HG03095 (cell line): ENCODE data around the gene MIS18A.

Experiments
- ATAC-seq: cut with Tn5 transposase; IDR thresholded peaks from one replicate; pipeline ENCODE4 v1.9.1; 2021; ENCODE audit warnings: moderate library complexity; ENCODE audit not compliant: unreplicated experiment

MIS18A gene

GRCh38 chr21:32256873-32257620 lies 21.8 kb downstream of the MIS18A start:
- no peak for ATAC-seq

GRCh38 chr21:32256251-32256650 lies 22.6 kb downstream of the MIS18A start:
- no peak for ATAC-seq

GRCh38 chr21:32253215-32253641 lies 25.6 kb downstream of the MIS18A start:
- ATAC-seq = no peak

- ATAC-seq = no peak
These were observed 26.7 kb downstream of the MIS18A start for GRCh38 chr21:32252136-32252535.

- ATAC-seq = no peak
These were observed 29.2 kb downstream of the MIS18A start for GRCh38 chr21:32249511-32250280.

- ATAC-seq = no peak
These were observed 30.0 kb downstream of the MIS18A start for GRCh38 chr21:32248571-32249461.

GRCh38 chr21:32246571-32247140 lies 32.2 kb downstream of the MIS18A start:
- no peak for ATAC-seq

- ATAC-seq = no peak
These were observed 32.9 kb downstream of the MIS18A start for GRCh38 chr21:32245971-32246370.

GRCh38 chr21:32240851-32241687 lies 37.8 kb downstream of the MIS18A start:
- ATAC-seq = peak; percentile 69

- no peak for ATAC-seq
These were observed 39.3 kb downstream of the MIS18A start for GRCh38 chr21:32239551-32239950.

- ATAC-seq = no peak
These were observed 40.8 kb downstream of the MIS18A start for GRCh38 chr21:32238063-32238462.

GRCh38 chr21:32237021-32237420 lies 41.8 kb downstream of the MIS18A start:
- ATAC-seq = no peak

GRCh38 chr21:32233722-32234301 lies 45.0 kb downstream of the MIS18A start:
- ATAC-seq = no peak

- no peak for ATAC-seq
These were observed 45.7 kb downstream of the MIS18A start for GRCh38 chr21:32233055-32233546.

- no peak for ATAC-seq
These were observed 52.4 kb downstream of the MIS18A start for GRCh38 chr21:32226444-32226843.
